Stimulated activated CD8-positive, alpha-beta memory T cell treated with anti-CD3 and anti-CD28 coated beads, Interleukin-7, amount 100 ng/mL, for 48 hours (primary cell): Measurements from ENCODE around the gene ITSN2.
"Not testable (repeated sequence)": the region's sequence is repeated elsewhere in the genome, so short reads cannot be mapped to it uniquely, and the experiment has no call there.

Experiments
- DNase-seq, 2 donors: peaks; one replicate each; pipeline ENCODE4 v3.0.0-alpha.2; 2020; ENCODE audit warnings: low read depth in 1 of 2; ENCODE audit errors: extremely low read depth in 1 of 2

The ITSN2 gene

GRCh38 chr2:24365051-24365450 is 4.7 kb upstream of the ITSN2 start:
- DNase-seq: no peak

GRCh38 chr2:24363301-24363700 is 3.0 kb upstream of the ITSN2 start:
- DNase-seq: no peak

- DNase-seq: no peak
Measured at GRCh38 chr2:24362253-24362652, 1.9 kb upstream of the ITSN2 start.

GRCh38 chr2:24360963-24361330 is 611 bp upstream of the ITSN2 start:
- DNase-seq: no peak

GRCh38 chr2:24359129-24360049 is 947 bp downstream of the ITSN2 start:
- DNase-seq: peak; percentile 9 to 27

GRCh38 chr2:24357767-24358166 is 2.6 kb downstream of the ITSN2 start:
- DNase-seq: not testable (repeated sequence)

GRCh38 chr2:24357115-24357514 is 3.2 kb downstream of the ITSN2 start:
- DNase-seq: not testable (repeated sequence)

DNA sequence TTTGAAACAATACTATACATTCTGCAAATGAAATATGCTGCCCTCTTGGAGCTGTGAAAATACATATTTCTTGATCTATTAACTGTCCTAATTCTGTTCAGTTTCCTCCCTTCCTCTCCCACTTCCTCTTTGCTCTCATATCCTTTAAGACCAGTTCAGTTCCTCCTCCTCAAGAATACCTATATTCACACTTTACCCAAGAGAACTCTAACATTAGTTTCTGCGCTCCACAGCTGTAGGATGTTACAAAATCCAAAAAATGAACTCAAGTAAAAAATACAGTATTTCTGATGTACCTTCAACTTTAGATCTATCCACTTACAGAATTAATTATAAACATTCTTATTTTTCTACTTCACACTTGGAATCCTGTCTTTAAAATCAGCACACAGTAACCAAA is 5.4 kb downstream of the ITSN2 start:
- DNase-seq: no peak

GRCh38 chr2:24354395-24354794 is 5.9 kb downstream of the ITSN2 start:
- no peak for DNase-seq

- no peak for DNase-seq
Measured at GRCh38 chr2:24353973-24354372, 6.4 kb downstream of the ITSN2 start.

- no peak for DNase-seq
Measured at GRCh38 chr2:24353364-24353763, 7.0 kb downstream of the ITSN2 start.

DNA sequence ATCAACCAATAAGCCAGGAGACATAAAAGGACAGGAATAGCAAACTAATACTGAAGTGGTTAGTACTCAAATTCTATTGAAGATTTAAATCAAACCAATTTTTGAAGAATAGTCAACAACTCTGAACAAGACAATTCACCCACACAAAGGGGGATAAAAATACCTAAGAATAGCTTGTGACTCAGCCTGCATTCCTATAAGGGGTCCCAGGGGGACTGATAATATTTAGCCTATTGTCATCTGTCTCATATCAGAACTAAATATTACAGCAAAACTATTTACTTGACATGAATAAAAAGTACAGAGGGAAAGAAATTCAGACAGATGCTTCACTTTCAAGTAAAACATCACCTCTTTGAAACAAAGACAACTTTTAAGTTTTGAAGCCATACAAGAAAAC is 7.7 kb downstream of the ITSN2 start:
- DNase-seq: no peak

DNA sequence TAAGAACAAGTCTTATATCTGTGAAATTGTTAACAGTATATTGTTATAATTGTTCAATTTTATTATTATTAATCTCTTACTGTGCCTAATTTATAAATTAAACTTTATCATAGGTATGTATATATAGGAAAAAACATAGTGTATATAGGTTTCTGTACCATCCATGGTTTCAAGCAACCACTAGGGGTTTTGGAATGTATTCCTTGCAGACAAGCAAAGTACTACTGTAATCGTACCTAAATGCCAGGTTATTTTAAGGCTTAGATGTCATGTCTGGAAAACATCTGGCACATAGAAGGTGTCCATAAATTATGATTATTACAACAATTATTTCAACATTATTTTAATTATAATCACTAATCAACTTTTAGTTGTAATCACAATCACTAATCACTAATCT is 8.4 kb downstream of the ITSN2 start:
- no peak for DNase-seq

DNA sequence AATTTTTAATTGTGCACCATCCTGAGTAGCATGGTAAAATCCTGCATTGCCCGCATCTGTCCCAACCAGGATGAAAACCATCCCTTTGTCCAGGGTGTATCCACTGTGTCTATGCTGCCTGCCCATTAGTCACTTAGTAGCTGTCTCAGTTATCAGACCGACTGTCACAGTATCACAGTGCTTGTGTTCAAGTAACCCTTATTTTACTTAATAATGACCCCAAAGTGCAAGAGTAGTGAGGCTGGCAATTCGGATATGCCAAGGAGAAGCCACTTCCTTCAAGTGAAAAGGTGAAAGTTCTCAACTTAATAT is 8.8 kb downstream of the ITSN2 start:
- DNase-seq: no peak

DNA sequence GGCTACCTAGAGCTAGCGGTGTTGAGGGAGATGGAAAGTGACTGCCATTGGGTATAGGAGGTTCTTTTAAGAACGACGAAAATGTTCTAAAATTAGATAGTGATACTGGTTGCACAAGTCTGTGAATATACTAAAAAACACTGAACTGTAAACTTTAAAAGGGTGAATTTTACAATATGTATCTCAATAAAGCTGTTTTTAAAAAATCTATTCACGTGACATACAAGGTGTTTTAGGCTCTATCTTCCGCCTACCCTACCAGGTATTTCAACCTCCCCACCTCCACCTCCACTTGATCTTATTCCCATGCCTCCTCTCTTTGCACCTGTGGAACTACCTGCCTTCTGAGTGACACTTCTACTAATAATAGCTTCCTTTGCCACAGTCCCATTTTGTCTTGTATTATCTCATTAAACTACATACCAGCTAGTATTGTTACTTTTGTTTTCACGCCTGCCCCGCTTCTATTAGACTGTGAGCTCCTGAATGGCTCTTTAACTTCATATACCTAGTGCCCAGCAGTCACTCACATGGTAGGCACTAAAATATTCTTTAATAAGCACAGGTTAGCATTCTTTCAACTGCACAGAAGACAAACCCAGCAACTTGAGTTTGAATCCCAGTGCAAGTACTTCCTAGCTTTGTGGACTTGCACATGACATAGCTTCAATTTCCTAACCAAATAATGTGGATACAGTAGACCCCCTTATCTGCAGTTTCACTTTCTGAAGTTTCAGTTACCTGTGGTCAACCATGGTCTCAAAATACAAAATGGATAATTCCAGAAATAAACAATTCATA is 9.3 kb downstream of the ITSN2 start:
- DNase-seq: no peak

DNA sequence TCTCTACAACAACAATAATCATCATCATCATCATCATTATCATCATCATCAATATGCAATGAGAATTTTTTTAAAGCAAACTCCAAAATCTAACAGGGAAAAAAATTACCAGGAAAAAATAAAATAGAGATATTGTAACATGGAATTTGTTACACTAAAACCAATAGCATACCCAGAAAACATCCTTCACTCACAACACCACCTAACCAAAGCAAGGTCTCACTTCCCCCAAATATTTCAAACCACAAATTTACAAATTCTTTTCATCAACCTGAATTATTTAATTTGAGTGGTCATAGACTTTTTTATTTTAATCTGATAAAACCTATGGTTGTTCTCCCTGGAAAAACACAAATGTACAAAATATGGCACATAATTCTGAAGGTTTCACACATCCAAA is 11.2 kb downstream of the ITSN2 start:
- no peak for DNase-seq

DNA sequence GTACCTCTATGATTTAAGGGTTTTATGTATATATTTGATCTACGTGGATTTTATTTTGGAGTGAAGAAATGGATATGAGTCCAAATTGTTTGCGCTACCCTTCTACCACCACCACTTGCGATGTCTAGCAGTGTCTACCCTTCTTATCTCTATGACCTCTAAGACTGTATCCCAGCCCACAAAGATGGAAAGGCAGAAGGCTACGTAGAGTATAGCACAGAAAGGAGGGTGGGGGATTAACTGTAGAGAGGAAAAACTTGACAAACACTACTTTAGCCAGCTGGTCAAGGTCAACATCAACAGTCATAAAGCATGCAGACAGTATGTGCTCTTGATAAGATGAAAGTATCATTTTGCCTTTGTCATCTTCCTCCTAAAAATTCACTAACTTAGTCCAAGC is 14.4 kb downstream of the ITSN2 start:
- DNase-seq: no peak

DNA sequence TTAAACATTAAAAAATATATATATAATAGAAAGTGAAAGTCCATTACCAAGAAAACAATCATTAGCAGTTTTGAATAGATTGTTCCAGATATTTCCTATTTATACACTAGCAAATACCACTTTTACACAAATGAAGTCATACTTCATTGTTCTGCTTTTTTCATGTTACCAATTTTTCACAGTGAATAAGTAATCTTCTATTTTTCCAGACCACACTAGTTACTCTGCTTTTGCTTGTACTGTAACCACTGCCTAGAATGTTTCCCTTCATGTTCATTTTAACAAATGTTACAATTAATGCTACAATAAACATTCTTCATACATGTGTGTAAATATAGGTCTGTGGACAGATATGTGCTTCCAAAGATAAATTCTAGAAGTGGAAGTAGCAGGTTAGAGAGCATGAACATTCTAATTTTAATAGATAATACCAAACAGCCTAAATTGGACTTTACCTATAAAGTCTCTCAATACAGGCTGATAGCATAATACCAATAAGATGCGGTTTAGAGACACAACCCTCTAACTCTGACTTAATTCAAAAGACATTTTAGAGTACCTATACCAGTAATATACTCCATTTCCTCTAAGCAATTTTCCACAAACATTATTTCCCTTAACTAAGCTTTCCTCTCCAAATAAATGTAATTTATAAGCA is 17.0 kb downstream of the ITSN2 start:
- no peak for DNase-seq

- DNase-seq: no peak
Measured at GRCh38 chr2:24342110-24342910, 18.0 kb downstream of the ITSN2 start.

DNA sequence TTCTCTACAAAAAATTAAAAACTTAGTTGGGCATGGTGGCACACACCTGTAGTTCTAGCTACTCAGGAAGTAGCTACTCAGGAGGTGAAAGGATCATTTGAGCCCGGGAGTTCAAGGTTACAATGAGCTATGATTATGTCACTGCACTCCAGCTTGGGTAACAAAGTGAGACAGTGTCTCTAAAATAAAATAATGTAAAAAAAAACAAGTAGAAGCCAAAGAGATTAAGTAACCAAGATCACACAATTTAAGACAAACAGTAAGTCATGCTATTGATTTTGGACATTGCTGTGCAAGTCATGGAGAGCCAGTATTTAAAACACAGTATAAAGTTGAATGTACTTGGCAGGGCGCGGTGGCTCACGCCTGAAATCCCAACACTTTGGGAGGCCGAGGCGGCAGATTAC is 20.5 kb downstream of the ITSN2 start:
- DNase-seq: no peak

GRCh38 chr2:24339098-24339497 is 21.2 kb downstream of the ITSN2 start:
- not testable (repeated sequence) for DNase-seq
